K562 (cell line): ENCODE measurements around the gene KCNK6. TPM values are rescaled to one million over a fixed set of nuclear protein-coding genes. Genes with fewer than 3 reads are reported as not detected.

Experiments used
- ATAC-seq: fragments of 200-7000 bp; cut with Tn5 transposase; 3 replicates; pipeline ENCODE4 v1.9.1; 2020; ENCODE audit warnings: moderate library complexity
- BruUV-seq: library from RNA; stranded (reverse); fragments of 400-500 nt; replicated peaks from 2 replicates; lab custom pipeline; 2021; lab: Mats Ljungman, UMichigan
- CTCF ChIA-PET: fragments of 300-600 bp; formaldehyde crosslinking; extraction: SDS; loops from one replicate; lab custom pipeline; 2021; ENCODE audit warnings: low intra/inter-chr PET ratio; lab: Yijun Ruan, JAX
- POLR2A ChIA-PET: fragments of 300-600, 350-650 bp; sonication (Branson Sonifier 250); formaldehyde crosslinking; extraction: SDS; loops from one replicate; lab custom pipeline; 2021; ENCODE audit warnings: antibody characterized with exemption, inconsistent platforms; lab: Yijun Ruan, JAX
- DNase-seq, 4 experiments: peaks; one replicate each; pipeline versions ENCODE4 v3.0.0 to v3.0.0-alpha.2; 2011 to 2018; ENCODE audit warnings: low spot score in 3 of 4, mixed read lengths in 3 of 4; ENCODE audit errors: extremely low read depth in 1 of 4
- FAIRE-seq: peaks from 2 replicates; lab custom pipeline; 2011; peaks lifted over from hg19 to GRCh38; lab: Jason Lieb, UNC
- H2AFZ ChIP-seq: 2 replicates; pipeline ENCODE4 v1.6.0; 2011; ENCODE audit warnings: low read depth, low read length, control low read depth, inconsistent platforms
- H3K27ac ChIP-seq: fragments of 200-600 bp; 3 replicates; pipeline ENCODE4 v1.8.0; 2011; ENCODE audit warnings: low read depth, mild to moderate bottlenecking, control low read depth, inconsistent platforms, low read length, moderate library complexity, mixed read lengths; ENCODE audit errors: extremely low read depth
- H3K27me3 ChIP-seq, 2 experiments: fragments of 300-600 bp in 1 of 2; 2 replicates in 1 of 2; 3 replicates in 1 of 2; pipeline versions ENCODE4 v1.6.0 to v1.8.0; 2011; ENCODE audit warnings: inconsistent platforms in 2 of 2, low read length in 2 of 2, mild to moderate bottlenecking in 1 of 2, mixed read lengths in 1 of 2, moderate library complexity in 1 of 2; ENCODE audit not compliant: control insufficient read depth in 2 of 2, insufficient read depth in 2 of 2
- H3K36me3 ChIP-seq: fragments of 300-600 bp; 3 replicates; pipeline ENCODE4 v1.8.0; 2011; ENCODE audit warnings: mild to moderate bottlenecking, low read length, inconsistent platforms; ENCODE audit not compliant: control insufficient read depth, insufficient read depth
- H3K4me1 ChIP-seq, 2 experiments: fragments of 200-600 bp in 1 of 2; replicated peaks in 1 of 2; 2 replicates in 1 of 2; 3 replicates in 1 of 2; pipeline versions ENCODE4 v1.5.1 to v1.8.0; 2011; ENCODE audit warnings: inconsistent platforms in 2 of 2, low read length in 2 of 2, mild to moderate bottlenecking in 1 of 2, mixed read lengths in 1 of 2, moderate library complexity in 1 of 2; ENCODE audit not compliant: control insufficient read depth in 2 of 2, insufficient read depth in 2 of 2
- H3K4me2 ChIP-seq: 2 replicates; pipeline ENCODE4 v1.6.1; 2011; ENCODE audit warnings: low read length, control low read depth, inconsistent platforms, mixed read lengths; ENCODE audit not compliant: insufficient read depth
- H3K4me3 ChIP-seq: fragments of 200-600 bp; sonication (generic), shearing (Covaris generic); 2 replicates; pipeline ENCODE4 v1.5.1; 2016; ENCODE audit warnings: control low read depth, inconsistent platforms
- H3K79me2 ChIP-seq: fragments of 200-600 bp; 3 replicates; pipeline ENCODE4 v1.8.0; 2011; ENCODE audit warnings: low read length, inconsistent platforms; ENCODE audit not compliant: control insufficient read depth, insufficient read depth
- H3K9ac ChIP-seq, 2 experiments: 2 replicates each; pipeline versions ENCODE4 v1.6.0 to v1.6.1; 2011; ENCODE audit warnings: low read depth in 2 of 2, low read length in 2 of 2, control low read depth in 1 of 2, inconsistent platforms in 1 of 2, mild to moderate bottlenecking in 1 of 2, mixed read lengths in 1 of 2; ENCODE audit not compliant: insufficient read depth in 1 of 2
- H3K9me1 ChIP-seq: one replicate; pipeline ENCODE4 v1.6.0; 2011; ENCODE audit warnings: inconsistent platforms, mild to moderate bottlenecking, low read length, moderate library complexity; ENCODE audit not compliant: control insufficient read depth, insufficient read depth
- H3K9me3 ChIP-seq: replicated peaks from 2 replicates; pipeline ENCODE4 v1.5.1; 2011; ENCODE audit warnings: low read depth, low read length, inconsistent platforms; ENCODE audit not compliant: control insufficient read depth, insufficient read depth
- H4K20me1 ChIP-seq: replicated peaks from 2 replicates; pipeline ENCODE4 v1.6.1; 2011; ENCODE audit warnings: low read length, inconsistent platforms, mixed read lengths; ENCODE audit not compliant: control insufficient read depth, insufficient read depth
- BCOR ChIP-seq: fragments of 450-650 bp; IDR thresholded peaks from 2 replicates; pipeline ENCODE4 v1.6.1; 2016
- BHLHE40 ChIP-seq: IDR thresholded peaks from 2 replicates; pipeline ENCODE4 v1.6.1; 2011; ENCODE audit warnings: low read length, improper control_type of control experiment
- CBX1 ChIP-seq: sonication (generic); IDR thresholded peaks from 2 replicates; pipeline ENCODE4 v1.6.1; 2016; ENCODE audit warnings: antibody characterized with exemption, low read depth, mild to moderate bottlenecking
- CUX1 ChIP-seq: fragments of 200-800 bp; sonication (Bioruptor generic); IDR thresholded peaks from 2 replicates; pipeline ENCODE4 v1.6.1; 2016; ENCODE audit warnings: missing genetic modification characterization, missing compliant biosample characterization
- FOXO4 ChIP-seq: fragments of 450-650 bp; formaldehyde crosslinking; IDR thresholded peaks from 2 replicates; pipeline ENCODE4 v1.4.0; 2020; ENCODE audit warnings: mild to moderate bottlenecking, moderate library complexity
- MTA2 ChIP-seq: fragments of 450-650 bp; IDR thresholded peaks from 2 replicates; pipeline ENCODE4 v1.6.1; 2016; ENCODE audit warnings: low read depth
- NFXL1 ChIP-seq: fragments of 450-650 bp; formaldehyde crosslinking; IDR thresholded peaks from 2 replicates; pipeline ENCODE4 v1.4.0; 2021; ENCODE audit warnings: mild to moderate bottlenecking
- POLR2AphosphoS5 ChIP-seq: IDR thresholded peaks from 2 replicates; pipeline ENCODE4 v1.6.1; 2011; ENCODE audit warnings: mild to moderate bottlenecking, low read depth, low read length, moderate library complexity; ENCODE audit not compliant: control insufficient read depth, insufficient read depth
- RCOR1 ChIP-seq, 2 experiments: IDR thresholded peaks; 2 replicates each; pipeline ENCODE4 v1.6.1; 2012; ENCODE audit warnings: low read depth in 2 of 2, low read length in 2 of 2, borderline replicate concordance in 1 of 2, improper control_type of control experiment in 1 of 2
- SP1 ChIP-seq: sonication (generic); formaldehyde crosslinking; IDR thresholded peaks from 2 replicates; pipeline ENCODE4 v1.8.1; 2022; ENCODE audit warnings: mild to moderate bottlenecking, missing genetic modification reagents
- U2AF1 ChIP-seq: fragments of 200-400 bp; formaldehyde crosslinking; optimal IDR thresholded peaks from 2 replicates; pipeline ENCODE3; 2017; ENCODE audit warnings: mild to moderate bottlenecking, low read depth, low read length, moderate library complexity
- VEZF1 ChIP-seq: fragments of 200-800 bp; sonication (Bioruptor generic); IDR thresholded peaks from 2 replicates; pipeline ENCODE4 v1.6.1; 2017; ENCODE audit warnings: missing genetic modification characterization, missing compliant biosample characterization
- WGBS: fragments of 100-300 bp; shearing (Covaris generic); methylation state at CpG from one replicate; pipeline ENCODE4 v1.1.6; 2016; ENCODE audit warnings: low coverage, mixed read lengths; ENCODE audit not compliant: insufficient coverage; ENCODE audit errors: missing lambda C conversion rate; 5-methylcytosine and 5-hydroxymethylcytosine counted together
- in situ Hi-C: fragments of 300-500 bp; cut with MboI; formaldehyde crosslinking; loops from 4 replicates; pipeline ENCODE4 v1.15.0; 2018; ENCODE audit warnings: inconsistent platforms, mixed read lengths
- intact Hi-C: fragments of 100-400 bp; cut with micrococcal nuclease; formaldehyde crosslinking; loops from 2 replicates; pipeline ENCODE4 v1.14.2; 2022
- polyA plus RNA-seq, 8 experiments: library from polyadenylated mRNA; depleted of rRNA in 4 of 8; stranded (reverse) in 5 of 8; unstranded in 3 of 8; fragments of >200 nt; fragmentation: Nextera tagmentation in 2 of 8; fragmentation: Illumina TruSeq in 1 of 8; extraction: Ambion mirVana in 2 of 8; extraction: Trizol in 1 of 8; gene quantifications; 2 replicates each; pipeline versions ENCODE4 v1.2.1 to v1.2.3, GENCODE V29; 2011 to 2014; ENCODE audit warnings: inconsistent platforms in 1 of 8, missing spikeins in 1 of 8
- total RNA-seq, 7 experiments: library from RNA; depleted of rRNA in 6 of 7; stranded (reverse); fragments of >200 nt in 6 of 7; fragmentation: Illumina TruSeq in 2 of 7; extraction: Trizol in 2 of 7; gene quantifications; 2 replicates each; pipeline versions ENCODE4 v1.2.1 to v1.2.3, GENCODE V29; 2011 to 2021; ENCODE audit warnings: low replicate concordance in 1 of 7

Gene KCNK6
- total and polyA plus RNA-seq, 9 of the 15 experiments (the other 6 are each of a cell fraction or from before 2014, with no cell fraction given), result 0.05 to 0.42 (median 0.15) TPM

- ChIA-PET CTCF (no interaction called here), POLR2A (interaction anchor here (1.1 kb wide), 1 partner anchor 53 kb away, joined by 4 read pairs; the partner anchor contains the start of gene PSMD8)
- no peaks in the 10 kb centered on the region; the same call in 2 of the 3 replicates for H3K79me2 ChIP-seq
- no peaks in the 10 kb centered on the region for H3K27me3 ChIP-seq
- H3K36me3 ChIP-seq, result no peaks in the 10 kb centered on the region
- no peaks in the 10 kb centered on the region for H3K9me3 ChIP-seq
- H2AFZ ChIP-seq, result peak overlapping the region; percentile 81
- H3K9me1 ChIP-seq, result no peaks in the 10 kb centered on the region
- H3K4me2 ChIP-seq, result no peak overlapping the region; the same call in 1 of the 2 replicates
- ATAC-seq, result no peak
- no peaks in the 10 kb centered on the region for H4K20me1 ChIP-seq
- BruUV-seq, result no TSS peak
- DNase-seq, result peak in 1 of 4 experiments; percentile 38
- peaks cover 39 to 46% of the 10 kb centered on the region in 2 experiments for H3K4me1 ChIP-seq
- in situ Hi-C loops, result no loop called here
- intact Hi-C loops, result no loop called here
- H3K4me3 ChIP-seq, result no peak overlapping the region
- peak overlapping the region in 1 of 2 experiments; percentile 74; a peak in 2 of 4 replicates for H3K9ac ChIP-seq
- H3K27ac ChIP-seq, result peak overlapping the region; percentile 24; the same call in 1 of the 3 replicates
- WGBS, result 47% methylated on average over 11 of the region's 11 CpGs
- no peak for FAIRE-seq
- no peak for TF ChIP-seq FOXO4
- no peak for TF ChIP-seq U2AF1
- no peak for TF ChIP-seq CBX1
- TF ChIP-seq BCOR, result peak; percentile 90
- no peak for TF ChIP-seq MTA2
- peak; percentile 39 for TF ChIP-seq VEZF1 (CRISPR knock-in tag)
- 0 out of 2 replicates have a peak, but pooled peaks have one; percentile 17 for TF ChIP-seq BHLHE40
- TF ChIP-seq CUX1 (CRISPR knock-in tag), result no peak
- no peak for TF ChIP-seq NFXL1
- no peak for TF ChIP-seq POLR2AphosphoS5
- no peak for TF ChIP-seq SP1
- peak in 1 of 2 experiments; percentile 9; a peak in 1 of 4 replicates for TF ChIP-seq RCOR1 (IDR thresholded peaks at IDR 0.05; ENCODE audit: borderline replicate concordance in 1 of 2, low read depth in 2 of 2, low read length in 2 of 2)
These were observed 2.1 kb downstream of the KCNK6 start for GRCh38 chr19:38321646-38322196.
